Calu3 (cell line): Measurements from ENCODE around the gene PGAM2. TPM values are rescaled to one million over a fixed set of nuclear protein-coding genes. Genes with fewer than 3 reads are reported as not detected.
"Not testable (repeated sequence)": the region's sequence is repeated elsewhere in the genome, so short reads cannot be mapped to it uniquely, and the experiment has no call there.

Experiments
- BruUV-seq: library from RNA; stranded (reverse); fragments of 400-500 nt; replicated peaks from 2 replicates; lab custom pipeline; 2021; lab: Mats Ljungman, UMichigan
- CTCF ChIA-PET: fragments of 300-600 bp; sonication (Branson Sonifier 250); formaldehyde crosslinking; loops from one replicate; lab custom pipeline; 2022; ENCODE audit warnings: antibody characterized with exemption; lab: Charles Lee
- DNase-seq: peaks from one replicate; pipeline ENCODE4 v3.0.0; 2022
- H3K27ac Mint-ChIP-seq: one replicate; pipeline ENCODE4 v1.8.0; 2022; ENCODE audit warnings: mixed read lengths; ENCODE audit not compliant: unreplicated experiment
- H3K27me3 Mint-ChIP-seq: one replicate; pipeline ENCODE4 v1.8.0; 2022; ENCODE audit warnings: mixed read lengths; ENCODE audit not compliant: unreplicated experiment
- H3K36me3 Mint-ChIP-seq: one replicate; pipeline ENCODE4 v1.8.0; 2022; ENCODE audit warnings: mild to moderate bottlenecking, moderate library complexity, mixed read lengths; ENCODE audit not compliant: insufficient read depth, unreplicated experiment
- H3K4me1 Mint-ChIP-seq: one replicate; pipeline ENCODE4 v1.8.0; 2022; ENCODE audit warnings: mild to moderate bottlenecking, low read depth, mixed read lengths; ENCODE audit not compliant: unreplicated experiment
- H3K4me3 Mint-ChIP-seq: one replicate; pipeline ENCODE4 v1.8.0; 2022; ENCODE audit warnings: mild to moderate bottlenecking, low read depth, moderate library complexity, mixed read lengths; ENCODE audit not compliant: unreplicated experiment
- H3K9me3 Mint-ChIP-seq: one replicate; pipeline ENCODE4 v1.8.0; 2022; ENCODE audit warnings: low read depth, mixed read lengths; ENCODE audit not compliant: unreplicated experiment
- intact Hi-C: fragments of 100-400 bp; cut with micrococcal nuclease; formaldehyde crosslinking; loops from one replicate; pipeline ENCODE4 v1.10.0; 2022; ENCODE audit not compliant: unreplicated experiment
- total RNA-seq: library from RNA; stranded (reverse); gene quantifications from 2 replicates; pipeline ENCODE4 v1.2.3, GENCODE V29; 2022
- TF ChIP-seq, protein P1 (sequence below): fragments of 200-600 bp; IDR thresholded peaks from one replicate; pipeline ENCODE4 v1.8.0; 2022; ENCODE audit warnings: antibody characterized with exemption; ENCODE audit not compliant: unreplicated experiment

PGAM2 gene
- total RNA-seq, 1 experiment from 2014 or later = 0.87 TPM

- no peak for DNase-seq
- TF ChIP-seq, protein P1, sequence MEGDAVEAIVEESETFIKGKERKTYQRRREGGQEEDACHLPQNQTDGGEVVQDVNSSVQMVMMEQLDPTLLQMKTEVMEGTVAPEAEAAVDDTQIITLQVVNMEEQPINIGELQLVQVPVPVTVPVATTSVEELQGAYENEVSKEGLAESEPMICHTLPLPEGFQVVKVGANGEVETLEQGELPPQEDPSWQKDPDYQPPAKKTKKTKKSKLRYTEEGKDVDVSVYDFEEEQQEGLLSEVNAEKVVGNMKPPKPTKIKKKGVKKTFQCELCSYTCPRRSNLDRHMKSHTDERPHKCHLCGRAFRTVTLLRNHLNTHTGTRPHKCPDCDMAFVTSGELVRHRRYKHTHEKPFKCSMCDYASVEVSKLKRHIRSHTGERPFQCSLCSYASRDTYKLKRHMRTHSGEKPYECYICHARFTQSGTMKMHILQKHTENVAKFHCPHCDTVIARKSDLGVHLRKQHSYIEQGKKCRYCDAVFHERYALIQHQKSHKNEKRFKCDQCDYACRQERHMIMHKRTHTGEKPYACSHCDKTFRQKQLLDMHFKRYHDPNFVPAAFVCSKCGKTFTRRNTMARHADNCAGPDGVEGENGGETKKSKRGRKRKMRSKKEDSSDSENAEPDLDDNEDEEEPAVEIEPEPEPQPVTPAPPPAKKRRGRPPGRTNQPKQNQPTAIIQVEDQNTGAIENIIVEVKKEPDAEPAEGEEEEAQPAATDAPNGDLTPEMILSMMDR = no peak
- CTCF ChIA-PET = interaction anchor here (0.7 to 1.0 kb wide), 2 partner anchors 24 to 29 kb away, joined by 3 to 4 read pairs; no protein-coding TSS in a partner anchor
These were observed 21.5 kb downstream of the PGAM2 start for GRCh38 chr7:44043902-44044301.

GRCh38 chr7:44042221-44042620 lies 23.1 kb downstream of the PGAM2 start:
- intact Hi-C loops = no loop called here
- H3K27me3 Mint-ChIP-seq = no peaks in the 10 kb centered on the region
- CTCF ChIA-PET = interaction anchor here (0.6 to 0.7 kb wide), 2 partner anchors 159 to 1879 kb away, joined by 3 to 10 read pairs; partner anchors contain the start of gene YKT6
- H3K27ac Mint-ChIP-seq = no peak overlapping the region
- BruUV-seq = no TSS peak
- DNase-seq = no peak
- TF ChIP-seq, protein P1 = no peak
- H3K4me1 Mint-ChIP-seq = peaks cover 36% of the 10 kb centered on the region
- H3K36me3 Mint-ChIP-seq = peaks cover 42% of the 10 kb centered on the region
- no peak overlapping the region for H3K4me3 Mint-ChIP-seq
- no peaks in the 10 kb centered on the region for H3K9me3 Mint-ChIP-seq

More at GRCh38 chr7:44043902-44044301, 21.5 kb downstream of the PGAM2 start:
- intact Hi-C loops = no loop called here
- Mint-ChIP-seq H3K27ac (peak overlapping the region; percentile 53), H3K36me3 (peaks cover 50% of the 10 kb centered on the region), H3K9me3 (no peaks in the 10 kb centered on the region), H3K27me3 (no peaks in the 10 kb centered on the region), H3K4me1 (peaks cover 53% of the 10 kb centered on the region), H3K4me3 (peak overlapping the region; percentile 84)
- TSS peak; percentile 91 for BruUV-seq

- Mint-ChIP-seq H3K4me3 (peak overlapping the region; percentile 65), H3K4me1 (peaks cover 19% of the 10 kb centered on the region), H3K36me3 (peaks cover 32% of the 10 kb centered on the region)
- H3K9me3 Mint-ChIP-seq, BruUV-seq, CTCF ChIA-PET, H3K27ac Mint-ChIP-seq, H3K27me3 Mint-ChIP-seq, intact Hi-C loops: not testable (repeated sequence)
- TF ChIP-seq, protein P1 = peak; percentile 36
- DNase-seq = peak; percentile 56
These were observed 24.9 kb downstream of the PGAM2 start for GRCh38 chr7:44040493-44040891.

GRCh38 chr7:44039800-44040492 lies 25.4 kb downstream of the PGAM2 start:
- Mint-ChIP-seq H3K36me3 (peaks cover 27% of the 10 kb centered on the region), H3K4me1 (peaks cover 16% of the 10 kb centered on the region), H3K4me3 (peak overlapping the region; percentile 65)
- DNase-seq, H3K27ac Mint-ChIP-seq, CTCF ChIA-PET, H3K9me3 Mint-ChIP-seq, H3K27me3 Mint-ChIP-seq, intact Hi-C loops, BruUV-seq: not testable (repeated sequence)

GRCh38 chr7:44038961-44039558 lies 26.3 kb downstream of the PGAM2 start:
- H3K27ac Mint-ChIP-seq, H3K27me3 Mint-ChIP-seq, intact Hi-C loops, BruUV-seq, H3K9me3 Mint-ChIP-seq: not testable (repeated sequence)
- peak overlapping the region; percentile 55 for H3K4me3 Mint-ChIP-seq
- peak; percentile 95 for DNase-seq
- peaks cover 18% of the 10 kb centered on the region for H3K36me3 Mint-ChIP-seq
- CTCF ChIA-PET = interaction anchor here (0.6 to 0.7 kb wide), 2 partner anchors 16 to 29 kb away, joined by 3 to 5 read pairs; no protein-coding TSS in a partner anchor
- peaks cover 14% of the 10 kb centered on the region for H3K4me1 Mint-ChIP-seq

- DNase-seq, CTCF ChIA-PET, H3K4me3 Mint-ChIP-seq, H3K27me3 Mint-ChIP-seq, H3K4me1 Mint-ChIP-seq, H3K27ac Mint-ChIP-seq, BruUV-seq, intact Hi-C loops, H3K9me3 Mint-ChIP-seq: not testable (repeated sequence)
- peaks cover 13% of the 10 kb centered on the region for H3K36me3 Mint-ChIP-seq
These were observed 26.8 kb downstream of the PGAM2 start for GRCh38 chr7:44038553-44038952.

DNA sequence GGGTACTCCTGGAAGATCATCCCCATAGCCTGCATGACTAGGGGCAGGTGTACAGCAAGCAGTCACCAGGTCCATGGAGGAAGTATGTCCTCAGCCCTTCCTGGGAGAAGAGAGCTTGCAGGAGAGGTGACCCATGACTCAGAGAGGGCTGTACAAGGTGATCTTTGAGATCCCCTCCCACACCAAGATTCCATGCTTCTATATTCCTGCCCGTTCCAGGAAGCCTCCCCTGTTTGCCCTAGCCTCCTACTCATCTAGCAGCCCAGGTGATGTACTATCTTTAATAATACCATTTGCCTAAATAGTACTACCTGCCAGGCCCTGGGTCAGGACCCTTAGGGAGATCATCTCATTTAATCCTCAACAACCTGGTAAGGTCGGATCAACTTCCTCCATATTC lies 27.4 kb downstream of the PGAM2 start:
- H3K4me3 Mint-ChIP-seq, CTCF ChIA-PET, H3K27me3 Mint-ChIP-seq, H3K27ac Mint-ChIP-seq, intact Hi-C loops, BruUV-seq, DNase-seq, H3K9me3 Mint-ChIP-seq, H3K4me1 Mint-ChIP-seq: not testable (repeated sequence)
- peaks cover 12% of the 10 kb centered on the region for H3K36me3 Mint-ChIP-seq
